Amniotic epithelial cell (primary cell): ENCODE results near the gene OR51Q1.

Source experiments
- DNase-seq: peaks from one replicate; pipeline ENCODE4 v3.0.0-alpha.2; 2010; ENCODE audit warnings: low read depth

The OR51Q1 gene

GRCh38 chr11:5421811-5422210 lies at the start of gene OR51Q1:
TSS of gene OR51Q1 (plus strand) at chr11:5422111. CDS start at chr11:5422201, 90 bp downstream.
- DNase-seq: no peak

GRCh38 chr11:5380740-5381342 lies 41.1 kb upstream of the OR51Q1 start:
- DNase-seq: peak; percentile 61

GRCh38 chr11:5383576-5383975 lies 38.3 kb upstream of the OR51Q1 start, which contains the start of gene OR51M1:
TSS of gene OR51M1 (plus strand) at chr11:5383812. CDS start at chr11:5389399, 5,587 bp downstream.
- DNase-seq: no peak

GRCh38 chr11:5384335-5384734 lies 37.6 kb upstream of the OR51Q1 start:
- no peak for DNase-seq

GRCh38 chr11:5390210-5390609 lies 31.7 kb upstream of the OR51Q1 start:
- no peak for DNase-seq

- no peak for DNase-seq
Measured at GRCh38 chr11:5394091-5394490, 27.8 kb upstream of the OR51Q1 start.

GRCh38 chr11:5398936-5399335 lies 23.0 kb upstream of the OR51Q1 start:
- no peak for DNase-seq

- no peak for DNase-seq
Measured at GRCh38 chr11:5405173-5405572, 16.7 kb upstream of the OR51Q1 start.

- DNase-seq: no peak
Measured at GRCh38 chr11:5420993-5421392, 918 bp upstream of the OR51Q1 start.

GRCh38 chr11:5423131-5423530 lies 1.2 kb downstream of the OR51Q1 start:
- DNase-seq: no peak

GRCh38 chr11:5441414-5441813 lies 19.5 kb downstream of the OR51Q1 start, which contains the start of gene OR51I1:
TSS of gene OR51I1 (minus strand) at chr11:5441514. CDS start at chr11:5441514, 0 bp downstream.
- DNase-seq: no peak

- DNase-seq: no peak
Measured at GRCh38 chr11:5443835-5444393, 22.0 kb downstream of the OR51Q1 start.

- no peak for DNase-seq
Measured at GRCh38 chr11:5449023-5449422, 27.1 kb downstream of the OR51Q1 start, which contains the start of gene OR51I2. TSS of gene OR51I2 (plus strand) at chr11:5449323. CDS start at chr11:5453489, 4,166 bp downstream.

GRCh38 chr11:5449432-5449831 lies 27.5 kb downstream of the OR51Q1 start:
- no peak for DNase-seq

GRCh38 chr11:5460983-5461621 lies 39.2 kb downstream of the OR51Q1 start:
- DNase-seq: no peak

- DNase-seq: no peak
Measured at GRCh38 chr11:5467527-5467926, 45.6 kb downstream of the OR51Q1 start.
